Measurements from ENCODE around the gene SYNJ1.
"Not testable (repeated sequence)": the region's sequence is repeated elsewhere in the genome, so short reads cannot be mapped to it uniquely, and the experiment has no call there.

Gene SYNJ1

DNA sequence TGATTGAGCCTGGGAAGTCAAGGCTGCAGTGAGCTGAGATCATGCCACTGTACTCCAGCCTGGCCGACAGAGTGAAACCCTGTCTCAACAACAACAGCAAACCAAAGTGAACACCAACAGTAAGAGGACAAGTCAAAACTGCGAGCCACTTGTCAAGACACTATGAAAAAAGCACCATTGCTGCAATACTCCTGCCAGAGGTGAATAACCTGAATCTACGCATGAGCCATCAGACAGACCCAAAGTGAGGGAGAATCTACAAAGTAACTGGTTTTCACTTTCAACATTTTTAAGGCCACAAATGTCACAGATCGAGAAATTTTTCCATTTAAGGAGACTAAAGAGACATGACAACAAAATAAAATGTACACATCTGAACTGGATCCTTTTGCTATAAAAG, 21.9 kb downstream of the SYNJ1 start:
- Histone ChIP-seq H3K4me3 (no peak overlapping the region), H3K4me1 (peaks cover 0 to 12% (median 0%) of the 10 kb centered on the region in 4 donors), H3K27me3 (no peaks in the 10 kb centered on the region), H3K36me3 (no peaks in the 10 kb centered on the region), H3K9me3 (no peaks in the 10 kb centered on the region), H3K27ac (no peak overlapping the region)
- DNase-seq = no peak
- intact Hi-C loops (cut with DNase I; ENCODE audit: low total_unique reads) = no loop called here
- TF ChIP-seq CTCF (IDR thresholded peaks at IDR 0.05) = no peak

GRCh38 chr21:32705139-32705538, 22.7 kb downstream of the SYNJ1 start:
- Histone ChIP-seq H3K27me3 (no peaks in the 10 kb centered on the region), H3K4me1 (peaks cover 0 to 12% (median 0%) of the 10 kb centered on the region in 4 donors), H3K9me3 (no peaks in the 10 kb centered on the region), H3K4me3 (no peak overlapping the region), H3K36me3 (no peaks in the 10 kb centered on the region), H3K27ac (no peak overlapping the region)
- TF ChIP-seq CTCF (IDR thresholded peaks at IDR 0.05) = no peak
- intact Hi-C loops (cut with DNase I; ENCODE audit: low total_unique reads) = no loop called here
- no peak for DNase-seq

DNA sequence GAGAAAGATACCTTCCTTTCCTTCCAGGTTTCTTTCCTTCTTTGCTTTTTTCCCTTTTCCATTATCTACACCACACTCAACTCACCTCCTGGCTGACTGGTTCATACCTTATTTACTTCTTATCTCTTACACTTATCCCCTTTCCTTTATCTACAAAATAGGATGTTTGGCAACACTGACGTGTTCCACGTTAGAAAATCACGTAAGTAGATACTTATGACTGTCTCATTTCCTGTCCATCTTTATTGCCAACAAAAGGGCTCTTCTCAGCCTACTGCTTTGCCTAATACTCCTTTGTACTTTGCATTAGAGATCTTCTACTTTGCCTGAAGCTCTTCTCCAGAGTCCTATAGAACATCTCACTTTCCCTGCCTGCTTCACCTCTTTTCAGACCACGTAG, 25.1 kb downstream of the SYNJ1 start:
- Histone ChIP-seq H3K36me3 (peaks cover 0 to 5% (median 0%) of the 10 kb centered on the region in 3 donors), H3K27ac (no peak overlapping the region), H3K9me3 (no peaks in the 10 kb centered on the region), H3K27me3 (no peaks in the 10 kb centered on the region), H3K4me1 (peaks cover 0 to 27% (median 3%) of the 10 kb centered on the region in 4 donors), H3K4me3 (no peak overlapping the region)
- no peak for DNase-seq
- intact Hi-C loops (cut with DNase I; ENCODE audit: low total_unique reads) = no loop called here
- TF ChIP-seq CTCF (IDR thresholded peaks at IDR 0.05) = no peak

DNA sequence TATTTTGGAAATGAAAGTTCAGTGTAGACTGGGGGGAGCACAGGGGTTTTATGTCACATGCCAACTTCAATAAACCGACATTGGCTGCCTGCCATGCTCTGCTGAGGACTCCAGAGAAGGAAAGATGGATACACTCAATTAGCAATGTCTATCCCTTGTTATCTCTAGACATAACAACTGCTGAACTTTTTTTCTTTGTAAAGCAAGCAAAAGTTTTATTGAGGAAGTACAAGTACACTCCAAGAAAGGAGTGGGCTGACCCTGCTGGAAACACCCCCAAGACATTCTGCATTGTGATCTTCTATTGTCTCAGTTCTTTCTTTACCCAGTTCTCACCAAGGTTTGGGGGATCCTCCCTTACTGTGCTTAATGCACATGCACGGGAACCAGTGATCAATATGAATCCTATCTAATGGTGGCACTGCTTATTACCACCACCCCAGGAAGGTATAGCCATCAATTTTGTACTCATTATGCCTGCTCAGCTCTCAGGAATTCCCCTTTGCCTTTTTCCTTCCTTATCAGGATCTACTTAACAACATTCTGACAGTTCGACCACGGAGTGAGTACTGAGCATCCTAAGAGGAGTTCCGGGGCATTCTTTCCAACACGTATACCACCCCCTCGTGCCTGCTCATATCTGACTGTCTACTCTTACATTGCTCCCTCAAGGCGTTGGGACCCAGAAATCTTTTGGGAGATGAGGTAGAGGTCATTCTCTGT, 28.7 kb downstream of the SYNJ1 start:
- no peak for DNase-seq
- Histone ChIP-seq H3K27me3 (no peaks in the 10 kb centered on the region), H3K4me1 (peaks cover 0 to 16% (median 3%) of the 10 kb centered on the region in 4 donors), H3K9me3 (no peaks in the 10 kb centered on the region), H3K36me3 (peaks cover 0 to 5% (median 4%) of the 10 kb centered on the region in 3 donors), H3K4me3 (no peak overlapping the region), H3K27ac (no peak overlapping the region)
- TF ChIP-seq CTCF (IDR thresholded peaks at IDR 0.05) = no peak
- intact Hi-C loops (cut with DNase I; ENCODE audit: low total_unique reads) = no loop called here

DNA sequence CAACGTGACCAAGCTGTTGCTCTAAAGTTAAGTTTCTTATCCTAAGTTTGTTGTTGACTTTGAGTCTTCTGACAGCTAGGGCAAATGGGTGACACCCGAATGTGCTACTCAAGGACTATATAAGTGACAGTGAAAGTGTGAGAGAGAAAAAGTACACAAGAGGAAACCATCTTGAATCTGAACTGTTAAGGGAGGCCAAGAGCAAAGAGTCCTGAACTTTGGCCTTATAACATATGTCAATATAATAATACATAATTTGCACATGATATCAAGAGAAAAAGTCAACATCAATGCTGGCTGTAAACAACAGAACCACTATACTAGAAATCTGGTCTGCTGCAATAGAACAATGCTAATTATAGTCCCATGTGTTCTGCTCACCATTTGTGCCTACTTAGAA, 29.5 kb downstream of the SYNJ1 start:
- no peak for TF ChIP-seq CTCF (IDR thresholded peaks at IDR 0.05)
- Histone ChIP-seq H3K4me3 (no peak overlapping the region), H3K36me3 (peaks cover 0 to 5% (median 4%) of the 10 kb centered on the region in 3 donors), H3K27me3 (no peaks in the 10 kb centered on the region), H3K27ac (no peak overlapping the region), H3K4me1 (peaks cover 0 to 16% (median 3%) of the 10 kb centered on the region in 4 donors), H3K9me3 (no peaks in the 10 kb centered on the region)
- DNase-seq = no peak
- intact Hi-C loops (cut with DNase I; ENCODE audit: low total_unique reads) = no loop called here

GRCh38 chr21:32695482-32695881, 32.3 kb downstream of the SYNJ1 start:
- peaks cover 4 to 28% (median 4%) of the 10 kb centered on the region in 3 donors for H3K36me3 ChIP-seq
- H3K27me3 ChIP-seq; H3K9me3 ChIP-seq; intact Hi-C loops (cut with DNase I; ENCODE audit: low total_unique reads); H3K4me3 ChIP-seq; H3K27ac ChIP-seq; DNase-seq: not testable (repeated sequence)
- peaks cover 0 to 16% (median 3%) of the 10 kb centered on the region in 4 donors for H3K4me1 ChIP-seq
